Sigmoid colon (tissue), 3 donors: ENCODE measurements around the gene CHRNA4.

Experiments
- POLR2A ChIP-seq, 2 donors: fragments of 450-650 bp; IDR thresholded peaks; one replicate each; pipeline ENCODE4 v1.6.1; 2016; ENCODE audit warnings: antibody characterized with exemption in 2 of 2, mild to moderate bottlenecking in 2 of 2, moderate library complexity in 2 of 2
- TF ChIP-seq, protein P1 (sequence below), 4 experiments: fragments of 450-650 bp in 3 of 4; fragments of 200-600 bp in 1 of 4; IDR thresholded peaks; one replicate each; pipeline ENCODE4 v1.5.1; 2016 to 2019; ENCODE audit warnings: antibody characterized with exemption in 4 of 4, mild to moderate bottlenecking in 3 of 4, moderate library complexity in 2 of 4

DNA sequence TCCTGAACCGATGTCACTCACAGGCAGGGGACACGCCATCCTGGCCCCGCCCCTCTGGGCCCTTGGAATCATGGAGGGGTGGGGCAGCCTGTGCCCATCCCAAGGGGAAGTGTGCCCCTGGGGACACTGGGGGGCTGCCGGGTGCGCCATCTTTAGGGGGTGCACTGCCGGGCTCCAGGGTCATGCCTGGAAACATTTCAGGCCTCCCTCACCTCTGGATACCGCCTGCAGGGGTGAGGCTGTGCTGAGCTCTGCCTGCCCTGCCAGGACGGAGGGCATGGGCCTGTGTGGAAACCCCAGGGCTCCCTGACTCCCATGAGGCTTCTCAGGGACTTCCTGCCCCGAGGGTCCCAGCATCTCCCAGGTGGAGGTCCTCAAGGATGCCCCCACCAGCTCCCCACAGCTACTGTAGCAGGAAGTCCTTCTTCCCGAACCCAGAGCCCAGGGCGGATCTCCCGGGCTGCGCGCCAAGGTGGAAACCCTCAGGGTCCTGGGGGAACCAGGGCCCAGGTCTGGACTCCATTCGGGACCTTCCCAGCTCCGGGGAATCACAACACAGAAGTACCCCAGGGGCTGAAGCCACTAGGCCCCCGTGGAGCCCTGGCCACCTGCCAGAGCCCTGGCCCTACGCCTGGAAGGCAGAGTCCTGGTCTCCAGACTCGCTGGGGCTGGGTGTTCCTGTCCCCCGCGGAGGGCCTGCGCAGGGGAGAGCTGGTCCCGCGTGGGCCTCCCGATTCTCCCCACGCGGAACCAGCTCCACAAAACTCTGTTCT lies 15.6 kb downstream of the CHRNA4 start:
- TF ChIP-seq, protein P1, sequence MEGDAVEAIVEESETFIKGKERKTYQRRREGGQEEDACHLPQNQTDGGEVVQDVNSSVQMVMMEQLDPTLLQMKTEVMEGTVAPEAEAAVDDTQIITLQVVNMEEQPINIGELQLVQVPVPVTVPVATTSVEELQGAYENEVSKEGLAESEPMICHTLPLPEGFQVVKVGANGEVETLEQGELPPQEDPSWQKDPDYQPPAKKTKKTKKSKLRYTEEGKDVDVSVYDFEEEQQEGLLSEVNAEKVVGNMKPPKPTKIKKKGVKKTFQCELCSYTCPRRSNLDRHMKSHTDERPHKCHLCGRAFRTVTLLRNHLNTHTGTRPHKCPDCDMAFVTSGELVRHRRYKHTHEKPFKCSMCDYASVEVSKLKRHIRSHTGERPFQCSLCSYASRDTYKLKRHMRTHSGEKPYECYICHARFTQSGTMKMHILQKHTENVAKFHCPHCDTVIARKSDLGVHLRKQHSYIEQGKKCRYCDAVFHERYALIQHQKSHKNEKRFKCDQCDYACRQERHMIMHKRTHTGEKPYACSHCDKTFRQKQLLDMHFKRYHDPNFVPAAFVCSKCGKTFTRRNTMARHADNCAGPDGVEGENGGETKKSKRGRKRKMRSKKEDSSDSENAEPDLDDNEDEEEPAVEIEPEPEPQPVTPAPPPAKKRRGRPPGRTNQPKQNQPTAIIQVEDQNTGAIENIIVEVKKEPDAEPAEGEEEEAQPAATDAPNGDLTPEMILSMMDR (IDR thresholded peaks at IDR 0.05): no peak
- no peak for TF ChIP-seq POLR2A (IDR thresholded peaks at IDR 0.05)
